ENCODE data around the gene FUOM.
"Not testable (repeated sequence)": the region's sequence is repeated elsewhere in the genome, so short reads cannot be mapped to it uniquely, and the experiment has no call there.

FUOM gene

DNA sequence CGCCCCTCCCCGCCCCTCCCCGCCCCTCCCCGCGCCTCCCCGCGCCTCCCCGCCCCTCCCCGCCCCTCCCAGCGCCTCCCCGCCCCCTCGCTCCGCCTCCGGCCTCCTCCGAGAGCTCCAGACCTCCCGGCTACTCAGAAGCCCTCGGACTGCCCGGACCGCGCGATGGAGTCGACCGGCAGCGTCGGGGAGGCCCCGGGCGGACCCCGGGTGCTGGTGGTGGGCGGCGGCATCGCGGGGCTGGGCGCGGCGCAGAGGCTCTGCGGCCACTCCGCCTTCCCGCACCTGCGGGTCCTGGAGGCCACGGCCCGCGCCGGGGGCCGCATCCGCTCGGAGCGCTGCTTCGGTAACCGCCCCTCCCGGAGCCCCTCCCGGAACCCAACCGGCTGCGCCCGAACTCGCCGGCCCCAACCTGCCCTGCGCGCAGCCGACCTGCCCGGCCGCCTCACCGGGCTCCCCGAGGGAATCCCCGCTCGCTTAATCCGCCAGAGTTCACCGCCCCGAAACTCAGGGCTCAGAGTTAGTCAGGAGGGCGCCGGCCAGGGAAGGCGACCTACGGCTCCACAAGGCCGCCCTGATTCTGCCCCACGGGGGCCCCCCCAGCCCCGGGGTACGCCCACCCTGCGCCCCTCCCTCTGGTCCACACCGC, 21.5 kb upstream of the FUOM start, which contains the start of gene PAOX:
TSS of gene PAOX (plus strand) at position 111 of the 649 bp plus-strand sequence. CDS start at position 166, 55 bp downstream.
- Mint-ChIP-seq H3K4me3 (peak within 1 kb of the TSS; percentile 77), H3K27me3 (no peaks in the 10 kb centered on the region), H3K4me1 (ENCODE audit: low read depth) (peaks cover 10% of the 10 kb centered on the region), H3K27ac (peak within 1 kb of the TSS; percentile 22), H3K9me3 (no peaks in the 10 kb centered on the region), H3K36me3 (ENCODE audit: low read depth) (peaks cover 2% of the 10 kb centered on the region)
- peak; percentile 83 for DNase-seq

- peak; percentile 79 for DNase-seq
- Mint-ChIP-seq H3K4me3 (peak overlapping the region; percentile 77), H3K4me1 (ENCODE audit: low read depth) (peaks cover 13% of the 10 kb centered on the region), H3K27ac (peak overlapping the region; percentile 22), H3K36me3 (ENCODE audit: low read depth) (no peaks in the 10 kb centered on the region), H3K9me3 (no peaks in the 10 kb centered on the region), H3K27me3 (no peaks in the 10 kb centered on the region)
These were observed 20.7 kb upstream of the FUOM start for GRCh38 chr10:133378251-133379096.

- H3K27me3 Mint-ChIP-seq: no peaks in the 10 kb centered on the region
- no peaks in the 10 kb centered on the region for H3K9me3 Mint-ChIP-seq
- peak overlapping the region; percentile 22 for H3K27ac Mint-ChIP-seq
- peaks cover 2% of the 10 kb centered on the region for H3K36me3 Mint-ChIP-seq (ENCODE audit: low read depth)
- DNase-seq: no peak
- peak overlapping the region; percentile 77 for H3K4me3 Mint-ChIP-seq
- peaks cover 14% of the 10 kb centered on the region for H3K4me1 Mint-ChIP-seq (ENCODE audit: low read depth)
These were observed 20.0 kb upstream of the FUOM start for GRCh38 chr10:133377818-133378250.

- Mint-ChIP-seq H3K36me3 (ENCODE audit: low read depth) (peaks cover 2% of the 10 kb centered on the region), H3K27me3 (no peaks in the 10 kb centered on the region), H3K27ac (no peak overlapping the region), H3K4me3 (peak overlapping the region; percentile 23), H3K9me3 (no peaks in the 10 kb centered on the region), H3K4me1 (ENCODE audit: low read depth) (peaks cover 14% of the 10 kb centered on the region)
- no peak for DNase-seq
These were observed 19.4 kb upstream of the FUOM start for GRCh38 chr10:133377025-133377817.

DNA sequence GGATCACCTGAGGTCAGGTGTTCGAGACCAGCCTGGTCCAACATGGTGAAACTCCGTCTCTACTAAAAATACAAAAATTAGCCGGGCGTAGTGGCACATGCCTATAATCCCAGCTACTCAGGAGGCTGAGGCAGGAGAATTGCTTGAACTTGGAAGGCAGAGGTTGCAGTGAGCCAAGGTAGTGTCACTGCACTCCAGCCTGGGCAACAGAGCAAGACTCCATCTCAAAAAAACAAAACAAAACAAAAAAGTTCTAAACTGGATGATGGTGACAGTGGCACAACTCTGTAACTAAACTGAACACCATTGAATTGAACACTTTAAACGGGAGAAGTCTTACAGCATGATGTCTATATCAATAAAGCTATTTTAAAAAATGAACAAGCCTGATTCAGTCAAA, 18.4 kb upstream of the FUOM start:
- H3K9me3 Mint-ChIP-seq; H3K27ac Mint-ChIP-seq; H3K4me3 Mint-ChIP-seq; H3K36me3 Mint-ChIP-seq (ENCODE audit: low read depth); H3K27me3 Mint-ChIP-seq; DNase-seq: not testable (repeated sequence)
- peaks cover 20% of the 10 kb centered on the region for H3K4me1 Mint-ChIP-seq (ENCODE audit: low read depth)

DNA sequence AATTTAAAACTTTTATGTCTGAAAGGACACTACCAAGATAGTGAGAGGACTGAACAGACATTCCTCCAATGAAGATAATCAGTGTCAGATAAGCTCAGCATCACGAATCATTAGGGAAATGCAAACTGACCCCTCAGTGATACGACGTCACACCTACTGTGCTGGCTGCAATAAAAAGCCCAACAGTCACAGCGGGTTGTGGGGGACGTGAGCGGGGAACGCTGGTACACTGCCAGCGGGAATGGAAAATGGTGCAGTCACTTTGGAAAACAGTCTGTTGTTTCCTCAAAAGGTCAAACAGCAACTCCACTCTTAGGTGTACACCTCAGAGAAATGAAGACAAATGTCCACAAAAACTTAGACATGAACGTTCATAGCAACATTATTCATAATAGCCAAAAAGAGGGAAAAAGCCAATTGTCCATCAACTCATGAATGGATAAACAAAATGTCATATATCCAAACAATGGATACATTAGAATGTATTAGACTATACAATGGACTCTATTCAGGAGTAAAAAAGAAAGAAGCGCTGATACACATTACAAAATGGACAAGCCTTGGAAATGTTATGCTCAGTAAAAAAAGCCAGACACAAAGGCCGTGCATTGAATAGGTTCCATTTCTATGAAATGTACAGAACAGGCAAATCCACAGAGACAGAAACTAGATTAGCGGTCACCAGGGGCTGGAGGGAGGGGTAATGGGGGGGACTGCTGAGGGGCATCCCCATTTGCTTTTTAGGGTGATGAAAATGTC, 17.7 kb upstream of the FUOM start:
- DNase-seq: no peak
- Mint-ChIP-seq H3K27me3 (no peaks in the 10 kb centered on the region), H3K9me3 (no peaks in the 10 kb centered on the region), H3K4me3 (no peak overlapping the region), H3K36me3 (ENCODE audit: low read depth) (peaks cover 3% of the 10 kb centered on the region), H3K4me1 (ENCODE audit: low read depth) (peaks cover 20% of the 10 kb centered on the region), H3K27ac (no peak overlapping the region)

- Mint-ChIP-seq H3K27me3 (no peaks in the 10 kb centered on the region), H3K4me3 (peak within 1 kb of the TSS; percentile 86), H3K4me1 (ENCODE audit: low read depth) (peaks cover 24% of the 10 kb centered on the region), H3K9me3 (no peaks in the 10 kb centered on the region), H3K36me3 (ENCODE audit: low read depth) (peaks cover 23% of the 10 kb centered on the region), H3K27ac (peak within 1 kb of the TSS; percentile 86)
- DNase-seq: peak; percentile 97
These were observed 15.6 kb upstream of the FUOM start, which contains the start of gene ECHS1 for GRCh38 chr10:133373174-133374090. Gene ECHS1 (minus strand): TSS chr10:133373354. CDS start chr10:133373333, 21 bp downstream.

DNA sequence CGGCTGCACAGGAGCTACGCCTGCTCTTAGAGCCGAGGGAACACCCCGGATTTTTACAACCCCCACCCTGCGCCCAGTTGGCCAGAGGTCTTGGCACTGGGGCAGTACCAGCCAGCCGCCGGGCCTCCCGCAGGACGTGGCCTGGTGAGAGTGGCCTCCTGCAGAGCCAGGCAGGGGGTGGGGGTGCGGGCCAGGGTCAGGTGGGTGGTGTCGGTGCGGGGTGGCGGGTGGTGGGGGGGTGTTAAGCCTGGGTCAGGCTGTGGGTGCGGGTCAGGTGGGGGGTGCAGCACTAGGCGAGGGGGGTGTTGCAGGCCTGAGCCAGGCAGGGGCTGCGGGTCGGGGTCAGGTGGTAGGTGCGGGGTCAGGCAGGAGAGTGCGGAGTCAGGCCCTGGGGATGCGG, 14.7 kb upstream of the FUOM start:
- peak overlapping the region; percentile 80 for H3K27ac Mint-ChIP-seq
- no peak for DNase-seq
- peak overlapping the region; percentile 75 for H3K4me3 Mint-ChIP-seq
- H3K27me3 Mint-ChIP-seq: no peaks in the 10 kb centered on the region
- H3K36me3 Mint-ChIP-seq (ENCODE audit: low read depth): peaks cover 32% of the 10 kb centered on the region
- no peaks in the 10 kb centered on the region for H3K9me3 Mint-ChIP-seq
- H3K4me1 Mint-ChIP-seq (ENCODE audit: low read depth): peaks cover 19% of the 10 kb centered on the region

GRCh38 chr10:133370030-133370786, 12.4 kb upstream of the FUOM start:
- no peaks in the 10 kb centered on the region for H3K9me3 Mint-ChIP-seq
- no peaks in the 10 kb centered on the region for H3K27me3 Mint-ChIP-seq
- H3K27ac Mint-ChIP-seq: no peak overlapping the region
- peaks cover 19% of the 10 kb centered on the region for H3K4me1 Mint-ChIP-seq (ENCODE audit: low read depth)
- peaks cover 46% of the 10 kb centered on the region for H3K36me3 Mint-ChIP-seq (ENCODE audit: low read depth)
- DNase-seq: no peak
- no peak overlapping the region for H3K4me3 Mint-ChIP-seq

GRCh38 chr10:133368153-133368552, 10.3 kb upstream of the FUOM start:
- no peaks in the 10 kb centered on the region for H3K9me3 Mint-ChIP-seq
- H3K4me3 Mint-ChIP-seq: no peak overlapping the region
- no peaks in the 10 kb centered on the region for H3K27me3 Mint-ChIP-seq
- no peak overlapping the region for H3K27ac Mint-ChIP-seq
- H3K36me3 Mint-ChIP-seq (ENCODE audit: low read depth): peaks cover 63% of the 10 kb centered on the region
- H3K4me1 Mint-ChIP-seq (ENCODE audit: low read depth): peaks cover 14% of the 10 kb centered on the region
- no peak for DNase-seq

GRCh38 chr10:133367461-133367860, 9.6 kb upstream of the FUOM start:
- not testable (repeated sequence) for H3K27ac Mint-ChIP-seq, H3K27me3 Mint-ChIP-seq
- H3K4me1 Mint-ChIP-seq (ENCODE audit: low read depth): peaks cover 12% of the 10 kb centered on the region

DNA sequence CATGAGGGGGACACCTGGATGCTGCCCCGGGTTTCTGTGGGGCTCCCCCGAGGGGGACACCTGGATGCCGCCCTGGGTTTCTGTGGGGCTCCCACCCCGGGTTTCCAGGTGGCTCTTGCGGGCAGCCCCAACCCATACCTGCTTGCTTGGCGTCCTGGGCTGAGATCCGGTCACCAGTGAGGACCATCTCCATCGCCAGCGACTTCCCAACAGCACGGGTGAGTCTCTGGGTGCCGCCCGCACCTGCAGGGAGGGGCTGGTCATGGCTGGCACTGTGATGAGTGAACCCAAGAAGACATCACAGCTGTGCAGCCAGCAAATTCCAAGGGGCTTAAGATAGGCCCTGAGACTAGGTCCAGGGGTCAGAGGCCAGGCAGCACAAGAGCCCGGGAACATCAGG, 8.9 kb upstream of the FUOM start:
- Mint-ChIP-seq H3K36me3 (ENCODE audit: low read depth) (peaks cover 76% of the 10 kb centered on the region), H3K9me3 (no peaks in the 10 kb centered on the region), H3K4me3 (no peak overlapping the region), H3K27ac (no peak overlapping the region), H3K4me1 (ENCODE audit: low read depth) (peaks cover 14% of the 10 kb centered on the region), H3K27me3 (no peaks in the 10 kb centered on the region)
- no peak for DNase-seq

More at GRCh38 chr10:133367461-133367860, 9.6 kb upstream of the FUOM start:
- DNase-seq, H3K9me3 Mint-ChIP-seq, H3K4me3 Mint-ChIP-seq: not testable (repeated sequence)
- peaks cover 68% of the 10 kb centered on the region for H3K36me3 Mint-ChIP-seq (ENCODE audit: low read depth)
